ENCODE data around the gene SEC11A. TPM values are rescaled to one million over a fixed set of nuclear protein-coding genes. Genes with fewer than 3 reads are reported as not detected.
"Not testable (repeated sequence)": the region's sequence is repeated elsewhere in the genome, so short reads cannot be mapped to it uniquely, and the experiment has no call there.

The SEC11A gene
- total RNA-seq, 1 experiment from 2014 or later = 235 TPM

DNA sequence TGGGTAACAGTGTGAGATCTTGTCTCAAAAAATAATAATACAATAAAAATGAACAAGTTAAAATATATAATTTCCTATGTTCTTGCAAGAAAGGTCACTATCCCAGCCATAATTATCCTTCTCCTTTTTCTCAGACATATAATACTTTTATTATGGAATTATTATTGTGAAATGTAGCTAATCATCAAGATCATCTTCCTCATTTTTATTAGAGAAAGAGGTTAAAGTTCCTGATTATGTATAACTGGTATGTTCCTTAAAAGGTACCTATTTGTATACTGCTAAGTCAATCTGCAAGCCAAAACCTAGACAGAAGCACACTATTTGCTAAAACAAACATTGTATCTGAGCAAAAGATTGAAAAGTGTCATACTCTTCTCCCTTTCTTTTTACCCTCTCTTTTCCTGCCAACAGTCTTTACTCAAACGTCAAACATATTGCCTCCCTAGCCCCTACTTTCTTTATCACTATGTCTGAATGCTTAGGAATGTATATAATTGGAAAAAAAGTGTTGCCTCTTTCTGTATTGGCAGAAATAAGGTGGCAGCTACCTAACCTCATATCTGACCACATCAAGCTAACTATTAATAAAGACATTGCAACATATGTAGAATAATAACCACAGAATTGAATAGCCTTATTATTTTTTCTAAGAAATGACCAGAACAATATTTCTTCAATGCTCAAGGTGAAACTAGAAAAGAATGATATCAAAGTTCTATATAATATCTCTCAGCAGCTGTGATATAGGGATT, 18.5 kb downstream of the SEC11A start:
- in situ Hi-C loops (cut with HindIII; ENCODE audit: low pct_unique_long_range_greater_than_20kb, low sequenced_read_pairs) = no loop called here
- no peak for DNase-seq (ENCODE audit: low read depth)

DNA sequence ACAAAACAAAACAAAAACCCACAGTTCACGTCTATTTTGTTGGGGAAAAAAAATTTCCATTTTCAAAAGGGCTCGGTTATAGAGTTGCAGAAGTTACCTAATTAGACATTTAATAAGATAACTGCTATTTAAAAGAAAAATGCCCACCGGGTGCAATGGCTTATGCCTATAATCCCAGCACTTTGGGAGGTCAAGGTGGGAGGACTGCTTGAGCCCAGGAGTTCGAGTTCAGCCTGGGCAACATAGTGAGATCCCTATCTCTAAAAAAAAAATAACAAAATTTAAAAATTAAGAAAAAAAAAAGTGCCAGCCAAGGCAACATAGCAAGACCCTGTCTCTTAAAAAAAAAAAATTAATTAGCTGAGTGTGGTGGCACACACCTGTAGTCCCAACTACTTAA, 19.2 kb downstream of the SEC11A start:
- in situ Hi-C loops (cut with HindIII; ENCODE audit: low pct_unique_long_range_greater_than_20kb, low sequenced_read_pairs) = no loop called here
- no peak for DNase-seq (ENCODE audit: low read depth)

DNA sequence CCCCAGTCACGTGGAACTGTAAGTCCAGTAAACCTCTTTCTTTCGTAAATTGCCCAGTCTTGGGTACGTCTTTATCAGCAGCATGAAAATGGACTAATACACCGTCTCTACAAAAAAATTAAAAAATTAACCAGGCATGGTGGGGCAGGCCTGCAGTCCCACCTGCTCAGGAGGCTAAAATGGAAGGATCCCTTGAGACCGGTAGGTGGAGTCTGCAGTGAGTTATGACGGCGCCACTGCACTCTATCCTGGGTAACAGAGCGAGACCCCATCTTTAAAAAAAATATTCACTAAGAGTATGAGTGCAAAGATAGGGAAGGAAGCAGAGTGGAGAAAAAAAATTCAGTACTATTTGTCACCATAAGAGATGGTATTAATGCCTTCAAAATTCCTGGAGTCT, 25.6 kb downstream of the SEC11A start:
- in situ Hi-C loops (cut with HindIII; ENCODE audit: low pct_unique_long_range_greater_than_20kb, low sequenced_read_pairs) = no loop called here
- no peak for DNase-seq (ENCODE audit: low read depth)

DNA sequence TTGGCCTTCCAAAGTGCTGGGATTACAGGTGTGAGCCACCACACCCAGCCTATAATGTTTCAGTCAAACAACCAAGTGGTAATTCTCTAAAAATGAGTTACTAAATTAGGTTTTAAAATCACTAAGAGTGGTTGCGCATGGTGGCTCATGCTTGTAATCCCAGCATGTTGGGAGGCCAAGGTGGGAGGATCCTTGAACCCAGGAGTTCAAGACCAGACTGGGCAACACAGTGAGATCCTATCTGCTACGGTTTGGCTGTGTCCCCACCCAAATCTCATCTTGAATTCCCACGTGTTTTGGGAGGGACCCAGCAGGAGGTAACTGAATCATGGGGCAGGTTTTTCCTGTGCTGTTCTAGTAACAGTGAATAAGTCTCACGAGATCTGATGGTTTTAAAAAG, 26.1 kb downstream of the SEC11A start:
- in situ Hi-C loops (cut with HindIII; ENCODE audit: low pct_unique_long_range_greater_than_20kb, low sequenced_read_pairs) = no loop called here

DNA sequence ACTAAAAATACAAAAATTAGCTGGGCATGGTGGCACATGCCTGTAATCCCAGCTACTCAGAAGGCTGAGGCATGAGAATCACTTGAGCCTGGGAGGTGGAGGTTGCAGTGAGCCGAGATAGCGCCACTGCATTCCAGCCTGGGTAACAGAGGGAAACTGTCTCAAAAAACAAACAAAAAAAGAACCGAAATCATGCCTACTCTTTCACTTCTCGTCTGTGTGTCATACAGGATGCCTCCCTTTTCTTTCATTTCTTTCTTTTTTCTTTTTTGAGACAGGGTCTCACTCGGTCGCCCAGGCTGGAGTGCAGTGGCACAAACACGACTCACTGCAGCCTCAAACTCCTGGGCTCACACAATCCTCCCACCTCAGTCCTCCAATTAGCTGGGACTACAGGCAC, 29.5 kb downstream of the SEC11A start:
- DNase-seq (ENCODE audit: low read depth); in situ Hi-C loops (cut with HindIII; ENCODE audit: low pct_unique_long_range_greater_than_20kb, low sequenced_read_pairs): not testable (repeated sequence)

More for the DNA sequence above, 26.1 kb downstream of the SEC11A start:
- DNase-seq (ENCODE audit: low read depth) = no peak

DNA sequence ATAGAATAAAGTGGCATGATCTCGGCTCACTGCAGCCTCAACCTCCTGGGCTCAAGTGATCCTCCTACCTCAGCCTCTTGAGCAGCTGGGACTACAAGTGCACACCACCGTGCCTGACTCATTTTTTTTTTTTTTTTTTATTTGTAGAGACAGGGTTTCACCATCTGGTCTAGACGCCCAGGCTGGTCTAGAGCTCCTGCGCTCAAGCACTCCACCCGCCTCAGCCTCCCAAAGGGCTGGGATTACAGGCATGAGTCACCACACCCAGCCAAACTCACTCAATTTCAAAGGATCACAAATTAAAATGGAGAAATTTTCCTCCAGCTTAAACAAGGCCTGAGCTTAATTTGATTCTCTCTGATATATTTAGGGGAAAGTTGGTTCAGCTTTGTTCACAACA, 30.6 kb downstream of the SEC11A start:
- in situ Hi-C loops (cut with HindIII; ENCODE audit: low pct_unique_long_range_greater_than_20kb, low sequenced_read_pairs) = no loop called here
- peak; percentile 25 for DNase-seq (ENCODE audit: low read depth)

DNA sequence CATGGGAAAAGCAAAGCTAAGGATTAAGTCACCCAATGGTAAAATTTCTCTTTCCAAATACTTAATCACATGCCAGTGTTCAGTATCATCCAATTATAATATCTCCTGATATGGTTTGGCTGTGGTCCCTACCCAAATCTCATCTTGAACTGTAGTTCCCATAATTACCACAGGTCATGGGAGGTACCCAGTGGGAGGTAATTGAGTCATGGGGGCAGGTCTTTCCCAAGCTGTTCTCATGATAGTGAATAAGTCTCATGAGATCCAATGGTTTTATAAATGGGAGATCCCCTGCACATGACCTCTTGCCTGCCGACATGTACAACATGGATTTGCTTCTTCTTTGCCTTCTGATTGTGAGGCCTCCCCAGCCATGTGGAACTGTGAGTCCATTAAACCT, 31.8 kb downstream of the SEC11A start:
- peak; percentile 19 for DNase-seq (ENCODE audit: low read depth)
- in situ Hi-C loops (cut with HindIII; ENCODE audit: low pct_unique_long_range_greater_than_20kb, low sequenced_read_pairs) = no loop called here

DNA sequence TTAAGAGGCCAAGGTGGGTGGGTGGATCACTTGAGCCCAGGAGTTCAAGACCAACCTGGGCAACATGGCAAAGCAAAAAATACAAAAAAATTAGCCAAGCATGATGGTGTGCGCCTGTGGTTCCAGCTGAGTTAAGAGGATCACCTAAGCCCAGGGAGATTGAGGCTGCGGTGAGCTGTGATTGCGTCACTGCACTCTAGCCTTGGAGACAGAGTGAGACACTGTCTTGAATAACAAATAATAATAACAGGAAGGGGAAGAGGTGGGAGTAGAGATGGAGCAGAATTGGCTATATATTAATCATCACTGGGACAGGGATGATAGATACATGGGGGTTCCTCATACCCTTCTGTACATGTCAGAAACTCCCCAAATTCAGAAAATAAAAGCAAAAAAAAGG, 34.1 kb downstream of the SEC11A start:
- DNase-seq (ENCODE audit: low read depth) = peak; percentile 47
- in situ Hi-C loops (cut with HindIII; ENCODE audit: low pct_unique_long_range_greater_than_20kb, low sequenced_read_pairs) = no loop called here

DNA sequence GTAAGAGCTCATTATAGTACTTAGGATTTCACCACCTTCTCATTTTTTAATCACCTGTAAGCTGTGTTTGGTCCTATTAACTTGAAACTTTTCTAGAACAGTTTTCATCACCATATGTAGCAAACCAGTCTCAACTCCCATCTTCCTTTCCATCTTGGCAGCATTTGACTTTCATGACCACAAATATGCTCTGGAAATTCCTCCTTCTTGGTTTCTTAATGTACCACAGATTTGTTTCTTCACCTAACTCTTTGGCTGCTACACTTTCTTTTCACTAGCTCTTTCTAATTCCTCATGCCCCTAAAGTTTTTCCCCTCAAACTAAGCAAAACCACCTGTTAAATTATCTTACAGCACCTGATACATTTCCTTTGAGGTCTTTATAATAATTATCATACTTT, 44.7 kb downstream of the SEC11A start:
- in situ Hi-C loops (cut with HindIII; ENCODE audit: low pct_unique_long_range_greater_than_20kb, low sequenced_read_pairs) = no loop called here
- DNase-seq (ENCODE audit: low read depth) = no peak

DNA sequence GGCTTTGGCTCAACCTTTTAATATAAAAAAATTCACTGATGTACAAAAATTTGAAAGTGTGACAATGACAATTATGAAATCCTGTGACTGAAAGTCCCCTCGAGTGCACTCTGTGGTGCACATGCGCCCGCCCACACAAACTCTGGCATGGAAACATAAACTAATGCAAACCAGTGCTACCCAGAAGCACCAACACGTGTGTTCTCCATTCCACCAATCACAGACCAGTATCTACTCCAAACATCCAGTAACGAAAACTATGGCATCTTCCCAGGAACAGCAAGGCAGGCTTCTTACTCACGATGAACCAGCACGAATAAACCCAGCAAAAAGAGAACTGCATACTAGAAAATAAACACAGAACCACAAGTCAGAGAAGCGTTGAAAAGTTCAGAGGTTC, 46.2 kb downstream of the SEC11A start:
- in situ Hi-C loops (cut with HindIII; ENCODE audit: low pct_unique_long_range_greater_than_20kb, low sequenced_read_pairs) = no loop called here
- DNase-seq (ENCODE audit: low read depth) = no peak

DNA sequence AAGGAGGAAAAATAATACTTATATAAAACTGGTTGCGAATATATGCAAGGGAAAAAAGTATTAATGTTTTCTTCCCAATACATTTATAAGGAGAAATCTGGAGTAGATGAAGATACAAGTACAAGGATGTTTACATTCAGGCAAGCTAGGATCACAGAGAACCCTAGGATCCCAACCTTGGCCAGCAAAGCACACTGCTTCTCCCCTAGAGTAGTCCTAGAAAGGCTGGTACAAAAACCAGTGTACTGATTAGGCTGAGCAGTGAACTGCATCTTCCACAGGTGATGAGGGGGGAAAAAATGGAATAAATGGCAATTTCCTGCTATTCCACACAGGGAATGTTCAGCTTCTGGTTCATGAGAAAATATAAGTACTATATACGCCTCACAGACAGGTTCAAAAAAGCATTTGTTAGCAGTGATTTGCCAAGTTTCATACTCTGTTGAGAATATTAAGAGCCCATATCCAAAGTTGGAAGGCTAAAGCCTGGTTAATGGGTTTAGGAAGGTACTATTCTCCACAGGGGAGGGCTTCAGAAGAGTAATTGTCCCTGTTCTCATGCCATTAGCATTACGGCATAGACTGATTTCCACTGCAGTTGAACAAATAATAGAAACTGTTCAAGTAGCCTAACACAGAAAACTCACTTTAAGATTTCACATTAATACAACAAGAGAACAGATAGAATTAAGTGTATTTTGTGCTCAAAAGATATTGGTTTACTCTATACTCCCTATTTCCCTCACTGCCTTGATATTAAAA, 47.5 kb downstream of the SEC11A start:
- DNase-seq (ENCODE audit: low read depth) = no peak
- in situ Hi-C loops (cut with HindIII; ENCODE audit: low pct_unique_long_range_greater_than_20kb, low sequenced_read_pairs) = no loop called here

DNA sequence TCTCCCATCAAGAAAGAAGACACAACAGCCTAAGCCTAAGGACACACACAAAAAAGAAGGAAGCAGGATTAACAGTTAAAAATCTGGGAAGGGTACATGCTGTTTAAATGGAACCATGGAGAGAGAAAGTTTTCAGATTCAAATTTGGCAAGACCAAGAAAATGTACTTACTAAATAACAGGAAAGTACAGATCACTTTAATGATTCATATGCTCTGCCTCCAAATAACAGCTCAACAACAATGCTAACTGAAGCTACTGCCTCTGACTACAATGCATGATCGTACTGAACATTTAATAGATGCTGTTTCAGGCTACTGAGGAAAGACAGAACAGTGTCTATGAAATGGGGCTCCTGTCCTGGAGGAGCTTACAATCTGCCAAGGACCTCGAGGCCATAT, 49.6 kb downstream of the SEC11A start:
- no peak for DNase-seq (ENCODE audit: low read depth)
- in situ Hi-C loops (cut with HindIII; ENCODE audit: low pct_unique_long_range_greater_than_20kb, low sequenced_read_pairs) = no loop called here

DNA sequence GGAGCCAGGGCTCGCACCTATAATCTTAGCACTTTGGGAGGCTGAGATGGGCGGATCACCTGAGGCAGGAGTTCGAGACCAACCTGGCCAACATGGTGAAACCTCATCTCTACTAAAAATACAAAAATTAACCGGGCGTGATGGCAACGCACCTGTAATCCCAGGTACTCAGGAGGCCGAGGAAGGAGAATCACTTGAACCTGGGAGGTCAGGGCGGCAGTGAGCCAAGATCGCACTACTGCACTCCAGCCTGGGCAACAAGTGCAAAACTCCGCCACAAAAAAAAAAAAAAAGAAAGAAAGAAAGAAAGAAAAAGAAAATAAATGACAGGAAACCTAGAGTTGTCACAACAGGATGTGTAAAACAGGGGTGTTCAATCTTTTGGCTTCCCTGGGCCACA, 54.9 kb downstream of the SEC11A start:
- in situ Hi-C loops (cut with HindIII; ENCODE audit: low pct_unique_long_range_greater_than_20kb, low sequenced_read_pairs) = no loop called here
- no peak for DNase-seq (ENCODE audit: low read depth)

DNA sequence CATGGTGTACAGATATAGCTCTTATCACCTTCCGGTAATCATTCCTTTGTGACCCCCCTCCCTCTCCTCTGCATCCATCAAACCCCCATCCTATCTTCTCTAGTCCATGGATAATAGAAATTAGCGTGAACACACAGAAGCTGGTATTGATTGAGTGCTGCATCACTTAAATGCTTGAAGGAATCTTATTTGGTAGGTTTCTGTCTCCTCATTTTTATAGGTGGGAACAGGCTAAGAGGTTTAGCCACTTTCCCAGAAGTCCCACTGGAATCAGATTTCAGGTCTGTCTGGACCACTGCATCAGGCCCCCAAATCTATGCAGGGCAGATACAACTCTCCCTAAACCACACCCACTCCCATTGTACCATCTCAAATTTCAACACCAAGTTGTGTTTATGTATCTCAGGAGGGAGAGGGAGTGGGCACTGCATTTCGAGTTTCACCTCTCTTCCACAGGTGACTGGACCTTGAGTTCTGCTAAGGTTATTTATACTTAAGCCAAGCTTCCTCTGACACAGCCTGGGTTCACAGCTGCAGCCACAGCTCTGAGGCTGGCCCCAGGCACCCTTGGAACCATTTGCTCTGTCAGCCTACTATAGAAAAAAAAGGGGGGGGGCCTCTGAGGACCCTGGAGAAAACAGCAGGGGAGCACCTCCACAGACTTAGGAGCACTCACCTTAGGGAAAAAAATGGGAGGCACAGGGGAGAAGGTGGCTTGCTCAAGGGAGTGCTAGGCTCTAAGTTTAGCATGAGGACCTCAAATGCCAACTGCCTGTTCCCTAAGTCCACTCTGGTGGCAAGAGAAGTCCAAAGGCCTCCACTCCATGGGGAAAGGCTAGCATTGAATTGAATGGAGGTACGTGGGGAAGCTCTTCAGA, 55.8 kb downstream of the SEC11A start:
- DNase-seq (ENCODE audit: low read depth) = no peak
- in situ Hi-C loops (cut with HindIII; ENCODE audit: low pct_unique_long_range_greater_than_20kb, low sequenced_read_pairs) = no loop called here

DNA sequence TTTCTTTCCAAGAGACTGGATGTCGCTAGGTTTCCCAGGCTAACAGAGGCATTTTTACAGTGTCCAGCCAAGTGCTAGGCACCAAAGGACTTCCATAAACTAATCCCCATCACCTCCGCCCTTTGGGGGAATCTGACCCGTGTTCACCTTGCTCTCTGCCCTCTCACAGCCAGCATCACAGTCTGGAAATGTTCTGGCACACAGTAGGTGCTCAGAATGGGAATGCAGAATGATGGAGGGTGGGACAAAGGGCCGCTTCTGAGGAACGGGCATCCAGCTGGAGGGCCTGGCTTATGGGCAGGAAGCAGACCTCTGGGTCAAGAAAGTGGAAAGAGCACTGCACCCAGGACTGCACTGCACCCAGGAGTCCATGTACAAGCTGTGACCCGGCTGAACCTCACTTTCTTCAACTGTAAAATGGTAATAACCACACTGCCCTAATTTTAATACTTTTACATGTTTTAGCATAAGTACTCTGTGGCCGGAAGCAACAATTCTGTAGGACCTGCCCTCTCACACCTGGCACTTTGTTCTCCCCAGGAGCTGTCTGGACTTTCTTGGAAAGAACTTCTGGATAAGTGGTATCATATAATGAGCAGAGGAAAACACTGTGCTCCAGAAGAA, 57.0 kb downstream of the SEC11A start:
- in situ Hi-C loops (cut with HindIII; ENCODE audit: low pct_unique_long_range_greater_than_20kb, low sequenced_read_pairs) = no loop called here
- DNase-seq (ENCODE audit: low read depth) = no peak

DNA sequence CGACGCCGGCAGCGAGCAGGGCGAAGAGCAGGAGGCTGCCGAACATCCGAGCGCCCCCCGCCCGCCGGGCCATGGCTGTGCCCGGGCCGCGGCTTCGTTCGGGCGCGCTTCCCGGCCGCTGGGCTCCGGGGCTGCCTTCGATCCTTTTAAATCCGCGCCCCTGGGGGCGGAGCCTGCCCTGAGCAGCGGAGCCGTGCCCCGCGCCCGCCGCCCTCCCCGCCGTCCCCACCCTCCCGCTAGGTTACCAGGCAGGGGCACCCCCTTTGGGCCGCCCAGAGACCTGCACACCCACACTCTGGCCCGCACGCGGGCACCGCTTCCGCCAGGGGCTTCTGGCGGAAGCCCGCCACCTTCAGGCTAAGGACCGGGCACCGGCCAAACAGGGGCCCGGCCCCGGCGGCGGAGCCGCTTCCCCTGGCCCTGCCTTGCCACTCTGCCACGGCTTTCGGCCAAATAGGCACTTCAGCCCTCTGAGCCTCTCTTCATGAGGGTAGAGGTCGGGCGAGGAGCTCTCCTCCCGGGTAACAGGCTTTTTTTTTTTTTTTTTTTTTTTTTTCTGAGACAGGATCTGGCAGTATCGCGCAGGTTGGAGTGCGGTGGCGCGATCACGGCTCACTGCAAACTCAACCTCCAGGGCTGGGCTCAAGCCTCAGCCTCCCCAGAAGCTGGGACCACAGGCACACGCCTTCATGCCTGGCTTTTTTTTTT, 57.7 kb downstream of the SEC11A start, which contains the start of gene NMB:
Gene NMB, minus strand, starts transcription at position 120 of the 708 bp plus-strand sequence. Its CDS starts 47 bp downstream, at position 73.
- DNase-seq (ENCODE audit: low read depth) = peak; percentile 76
- in situ Hi-C loops (cut with HindIII; ENCODE audit: low pct_unique_long_range_greater_than_20kb, low sequenced_read_pairs) = no loop called here

DNA sequence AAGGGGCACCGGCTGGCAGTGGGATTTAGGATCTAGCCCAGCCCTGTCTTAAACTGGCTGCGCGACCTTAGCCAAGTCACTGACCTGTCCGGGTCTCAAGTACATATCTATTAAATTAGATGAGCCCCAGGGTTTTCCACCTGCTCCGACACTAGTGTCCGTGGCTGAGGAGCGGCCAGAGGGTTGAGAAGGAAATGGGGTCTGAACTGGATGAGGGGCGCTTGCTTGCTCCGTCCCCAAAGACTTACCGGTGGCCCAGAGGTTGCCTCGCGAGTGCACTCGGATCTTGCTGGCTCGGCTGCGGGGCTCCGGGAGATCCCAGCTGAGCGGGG, 58.2 kb downstream of the SEC11A start:
- DNase-seq (ENCODE audit: low read depth) = no peak
- in situ Hi-C loops (cut with HindIII; ENCODE audit: low pct_unique_long_range_greater_than_20kb, low sequenced_read_pairs) = no loop called here

DNA sequence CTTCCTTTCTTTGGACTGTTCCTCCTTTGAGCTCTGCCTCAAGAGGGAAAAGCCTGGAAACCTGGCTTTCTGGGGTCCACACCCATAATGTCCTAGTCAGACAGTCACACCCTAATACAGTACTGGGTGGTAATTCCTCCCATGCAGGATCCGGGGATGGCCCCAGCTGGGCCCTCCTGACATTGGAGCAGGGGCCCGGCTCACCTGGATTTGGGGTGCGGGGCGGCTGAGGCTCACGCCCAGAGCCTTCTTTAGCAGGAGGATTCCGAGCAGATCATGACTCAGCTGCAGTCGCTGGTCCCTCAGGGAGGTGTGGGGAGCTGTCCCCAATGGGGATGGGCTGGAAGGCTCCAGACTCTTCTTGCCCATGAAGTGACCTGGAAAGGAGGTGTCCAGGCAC, 59.0 kb downstream of the SEC11A start:
- DNase-seq (ENCODE audit: low read depth) = no peak
- in situ Hi-C loops (cut with HindIII; ENCODE audit: low pct_unique_long_range_greater_than_20kb, low sequenced_read_pairs) = no loop called here

Data from Caki2 (cell line).